ENCODE measurements around the gene ERI2.

ERI2 gene, protein sequence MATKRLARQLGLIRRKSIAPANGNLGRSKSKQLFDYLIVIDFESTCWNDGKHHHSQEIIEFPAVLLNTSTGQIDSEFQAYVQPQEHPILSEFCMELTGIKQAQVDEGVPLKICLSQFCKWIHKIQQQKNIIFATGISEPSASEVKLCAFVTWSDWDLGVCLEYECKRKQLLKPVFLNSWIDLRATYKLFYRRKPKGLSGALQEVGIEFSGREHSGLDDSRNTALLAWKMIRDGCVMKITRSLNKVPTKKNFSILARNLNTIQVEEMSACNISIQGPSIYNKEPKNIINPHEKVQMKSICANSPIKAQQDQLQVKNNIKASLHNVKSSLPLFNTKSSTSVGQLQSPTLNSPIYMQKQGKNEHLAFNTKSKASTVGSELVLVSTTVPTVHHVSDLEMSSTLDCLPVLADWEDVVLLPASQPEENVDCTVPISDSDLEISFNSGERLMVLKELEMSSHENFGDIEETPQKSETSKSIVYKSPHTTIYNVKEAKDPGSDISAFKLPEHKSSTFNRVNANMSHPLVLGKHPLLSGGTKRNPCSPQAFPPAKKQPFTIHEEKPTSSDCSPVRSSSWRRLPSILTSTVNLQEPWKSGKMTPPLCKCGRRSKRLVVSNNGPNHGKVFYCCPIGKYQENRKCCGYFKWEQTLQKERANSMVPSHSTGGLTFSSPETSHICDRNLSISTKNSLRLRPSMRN
- 1.7 to 4.3 reads per million in 2 donors for total RNA-seq

DNA sequence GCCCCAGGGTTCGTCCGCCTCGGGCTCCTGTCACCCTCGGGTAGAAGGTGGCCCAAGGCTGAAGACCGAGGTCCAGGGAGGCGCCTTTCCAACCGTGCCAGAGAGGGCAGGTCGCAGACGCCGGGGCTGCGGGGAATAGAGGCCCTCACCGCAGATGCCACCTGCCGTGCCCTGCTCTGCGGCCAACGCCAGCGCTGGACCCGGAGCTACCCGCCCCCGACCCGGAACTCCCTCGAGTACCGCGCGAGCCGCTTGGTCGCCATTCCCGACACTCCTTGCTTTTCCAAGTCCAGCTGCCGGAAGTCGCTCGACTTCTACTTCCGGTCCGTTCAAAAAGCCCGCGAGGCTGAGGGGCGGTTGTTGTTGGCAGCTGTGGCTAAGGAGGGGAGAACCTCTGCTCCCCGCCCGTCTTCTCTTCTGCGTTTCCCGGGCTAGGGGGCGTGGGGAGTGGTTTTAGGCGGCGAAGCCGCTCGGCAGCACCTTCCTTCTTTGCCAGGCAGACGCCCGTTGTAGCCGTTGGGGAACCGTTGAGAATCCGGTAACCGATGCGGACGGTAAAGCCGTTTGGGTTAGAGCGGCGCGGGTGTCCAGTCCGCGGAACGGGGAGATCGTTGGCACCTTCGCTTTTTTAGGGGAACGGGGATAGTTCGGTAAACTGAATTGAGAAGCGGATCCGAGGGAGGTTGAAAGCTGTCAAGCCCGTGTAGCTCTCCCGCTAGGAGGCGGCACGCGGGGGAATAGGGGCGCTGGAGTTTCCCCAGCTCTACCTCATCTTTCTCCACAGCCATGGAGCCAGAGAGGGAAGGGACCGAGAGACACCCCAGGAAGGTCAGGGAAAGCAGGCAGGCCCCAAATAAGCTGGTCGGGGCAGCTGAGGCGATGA, at the start of gene ERI2, which contains the start of gene REXO5:
ERI2 (minus strand) TSS at position 305 of the 883 bp plus-strand sequence; CDS start at position 263, 42 bp downstream.
REXO5 (plus strand) TSS at position 360 of the 883 bp plus-strand sequence; CDS start at position 787, 427 bp downstream.
- DNase-seq: peak; percentile 57

DNA sequence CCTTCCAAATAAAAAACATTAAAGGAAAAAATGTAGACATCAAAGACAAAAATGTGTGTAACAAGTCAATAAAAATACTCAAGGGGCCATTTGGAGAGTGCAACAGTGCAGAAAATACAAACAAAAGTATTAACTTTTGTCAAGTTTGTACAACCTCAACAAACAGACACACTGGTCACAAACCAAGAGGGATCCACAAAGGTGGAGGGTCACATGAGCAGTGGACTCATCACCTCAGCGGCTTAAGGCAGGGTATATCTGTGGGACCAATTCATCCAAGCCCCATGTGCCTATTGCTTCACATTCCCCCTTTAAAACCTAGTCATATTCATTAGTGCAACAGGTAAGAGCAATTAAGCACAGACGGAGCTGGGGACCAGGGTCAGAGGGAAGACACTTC, 48.7 kb upstream of the ERI2 start:
- no peak for DNase-seq

DNA sequence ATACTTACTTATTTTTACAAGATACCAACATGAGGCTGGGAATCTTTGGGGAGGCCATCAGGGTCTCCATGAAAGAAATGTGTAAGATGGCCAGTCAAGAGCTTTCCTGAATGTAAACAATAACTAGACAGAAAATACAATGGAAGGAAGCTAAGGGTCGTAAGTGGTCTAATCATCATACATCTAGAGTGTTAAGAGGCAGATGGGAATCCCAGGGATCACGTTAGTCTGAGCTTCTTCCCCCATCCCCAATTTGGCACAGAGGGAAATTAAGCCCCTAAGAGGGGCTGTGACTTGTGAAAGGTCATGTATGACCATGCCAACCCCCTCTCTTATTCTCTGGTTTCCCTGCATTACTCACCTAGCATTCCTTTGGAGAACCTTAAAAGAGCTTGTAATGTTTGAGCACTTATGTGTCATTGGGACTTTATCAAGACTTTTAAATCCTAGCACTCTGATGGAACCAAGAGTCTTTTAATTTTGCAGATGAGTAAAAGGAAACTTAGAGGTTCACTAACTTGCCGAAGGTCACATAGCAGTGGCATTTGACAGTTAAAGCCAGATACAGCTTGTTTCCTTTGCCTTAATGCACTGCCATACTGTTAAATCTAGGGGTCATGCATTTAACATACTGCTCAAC, 47.8 kb upstream of the ERI2 start:
- no peak for DNase-seq

DNA sequence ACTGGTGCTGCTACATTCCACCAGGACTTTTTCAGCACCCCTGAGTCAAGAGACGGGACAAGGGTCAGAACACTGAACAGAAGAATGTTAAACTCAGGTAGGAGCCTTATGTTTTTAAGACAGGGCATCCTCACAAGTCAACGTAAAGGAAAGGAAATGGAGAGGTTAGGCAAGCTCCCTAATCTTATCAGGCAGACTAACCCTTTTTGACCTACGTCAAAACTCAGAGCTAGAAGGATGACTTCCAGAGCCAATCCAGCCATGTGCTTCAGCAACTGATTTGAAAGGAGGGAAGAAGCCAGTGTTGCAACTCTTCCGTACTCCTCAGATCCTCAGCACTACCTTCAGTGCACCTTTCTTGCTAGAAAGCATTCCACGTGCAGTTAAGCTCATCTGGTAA, 46.9 kb upstream of the ERI2 start:
- DNase-seq: no peak

DNA sequence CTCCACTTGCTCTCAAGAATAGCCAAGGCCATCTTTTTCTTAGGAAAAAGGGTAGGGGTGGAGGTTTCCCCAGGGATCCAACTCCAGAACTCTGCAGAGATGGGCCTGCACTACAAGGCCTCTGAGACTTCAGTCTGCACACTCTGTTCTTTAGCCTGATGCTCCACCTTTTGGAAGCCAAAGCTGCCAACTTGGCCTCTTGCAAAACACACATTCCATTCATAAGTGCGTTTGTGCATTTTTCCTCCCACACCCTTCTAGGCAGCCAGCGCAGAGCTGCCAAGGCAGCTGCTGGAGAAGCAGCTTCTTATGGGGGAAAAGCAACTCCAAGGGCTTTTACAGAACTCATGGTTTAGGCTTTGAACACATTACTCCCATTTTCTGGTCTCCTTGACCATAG, 45.3 kb upstream of the ERI2 start:
- DNase-seq: no peak

DNA sequence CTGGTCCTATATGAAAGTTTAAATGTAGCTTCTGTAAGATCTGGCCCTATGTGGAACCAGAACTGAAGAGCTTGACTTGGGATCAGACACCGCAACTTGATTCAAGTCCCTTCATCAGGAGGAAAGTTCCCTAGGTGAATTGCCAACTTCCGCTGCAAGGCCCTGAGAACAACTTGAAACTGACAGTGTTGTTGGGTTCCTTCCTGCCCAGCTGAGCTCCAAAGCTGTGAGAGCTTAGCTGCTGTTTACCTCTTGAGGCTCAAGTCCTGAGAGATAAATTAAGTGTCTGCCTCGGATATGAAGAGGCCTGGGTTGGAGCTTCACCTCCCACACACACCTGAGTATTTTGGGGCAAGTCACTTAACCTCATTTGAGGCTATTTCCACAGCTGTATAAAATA, 44.7 kb upstream of the ERI2 start:
- DNase-seq: no peak

DNA sequence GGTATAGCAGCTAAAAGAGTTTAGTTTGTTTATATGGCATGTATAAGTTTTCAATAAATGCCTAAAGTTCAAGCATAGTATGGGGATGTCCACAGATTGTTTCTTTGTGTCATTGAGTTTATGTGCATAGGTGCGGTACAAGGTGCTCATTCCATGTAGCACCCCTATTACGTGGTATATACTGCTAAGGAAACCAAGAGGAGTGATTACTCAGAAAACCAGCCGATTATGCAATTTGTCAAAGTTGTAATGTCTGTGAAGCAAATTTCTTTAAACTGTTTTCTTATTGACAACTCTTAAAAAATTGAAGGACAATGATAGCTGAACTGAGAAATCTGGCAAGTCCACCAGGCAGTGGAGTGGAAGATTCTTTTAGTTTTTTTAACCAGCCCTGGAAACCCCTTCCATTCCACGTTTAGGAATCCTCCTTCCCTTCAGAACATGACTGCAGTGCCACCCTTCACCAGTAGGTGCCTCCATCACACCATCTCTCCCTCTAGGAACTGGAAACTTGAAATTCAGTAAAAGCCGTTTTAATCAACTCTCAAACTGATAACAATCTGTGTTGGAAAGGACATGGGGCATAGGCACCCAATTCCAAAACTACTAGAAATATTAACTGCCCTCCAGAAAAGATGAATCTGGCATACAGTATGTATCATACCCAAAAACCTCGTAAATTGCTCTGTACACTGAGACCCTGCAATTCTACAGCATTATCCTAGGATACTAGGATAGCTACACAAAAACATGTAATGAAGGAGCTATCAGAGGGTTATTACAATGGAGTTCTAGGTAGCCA, 43.5 kb upstream of the ERI2 start:
- peak; percentile 61 for DNase-seq

DNA sequence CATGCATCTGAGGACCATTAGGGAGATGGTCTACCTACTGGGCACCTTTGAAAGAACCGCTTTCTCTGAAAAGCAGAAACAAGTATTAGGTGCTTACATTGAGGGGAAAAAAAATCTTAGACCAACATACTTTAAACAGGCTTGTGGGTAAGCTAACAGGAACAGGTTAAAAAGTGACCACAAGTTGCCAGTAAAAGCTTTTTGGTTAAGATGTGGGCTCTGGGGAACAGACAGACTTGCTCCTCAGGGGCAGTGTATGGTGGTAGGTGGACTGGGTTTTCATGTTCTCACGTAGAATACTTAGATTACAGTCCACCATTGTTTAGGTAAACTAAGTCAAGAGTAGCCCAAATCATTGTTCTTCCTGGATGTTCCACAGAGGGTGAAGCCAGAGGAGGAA, 41.3 kb upstream of the ERI2 start:
- DNase-seq: no peak

DNA sequence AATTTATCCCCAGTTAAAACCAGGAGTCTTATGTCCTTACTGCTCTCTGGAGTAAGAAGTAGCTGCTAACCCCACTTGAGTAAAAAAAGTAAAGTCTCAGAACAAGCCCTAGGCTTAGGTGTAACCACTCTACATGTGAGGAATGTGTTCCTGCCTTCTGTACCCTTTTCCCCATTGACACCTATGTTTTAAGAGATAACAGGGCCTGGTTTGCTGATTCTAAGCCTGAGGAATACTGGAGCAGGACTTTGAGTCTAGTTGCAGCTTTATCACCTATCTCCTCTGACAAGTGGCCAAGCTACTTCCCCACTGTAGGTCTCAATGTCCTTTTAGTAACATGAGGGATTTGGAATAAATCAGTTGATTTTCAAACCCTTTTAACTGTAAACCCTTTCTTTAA, 40.3 kb upstream of the ERI2 start:
- DNase-seq: no peak

DNA sequence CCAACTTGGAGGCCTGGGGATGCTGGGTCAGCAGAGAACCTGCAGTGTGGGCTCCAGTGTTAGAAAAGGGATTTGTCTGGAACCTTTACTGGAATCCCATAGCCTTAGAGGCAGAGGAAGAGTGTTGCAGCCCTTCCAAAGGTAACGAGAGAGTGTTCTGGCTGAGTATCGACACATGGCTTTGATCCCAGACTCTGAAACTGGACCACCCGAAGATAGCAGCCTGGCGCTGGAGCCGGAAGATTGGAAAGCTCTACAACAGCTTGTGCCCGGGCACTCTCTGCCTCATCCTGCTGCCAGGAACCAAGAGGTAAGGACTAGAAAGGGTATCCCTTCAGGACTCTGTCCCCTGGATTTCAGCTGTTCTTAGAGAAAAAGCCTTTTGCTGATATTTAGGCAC, 39.8 kb upstream of the ERI2 start:
- no peak for DNase-seq

DNA sequence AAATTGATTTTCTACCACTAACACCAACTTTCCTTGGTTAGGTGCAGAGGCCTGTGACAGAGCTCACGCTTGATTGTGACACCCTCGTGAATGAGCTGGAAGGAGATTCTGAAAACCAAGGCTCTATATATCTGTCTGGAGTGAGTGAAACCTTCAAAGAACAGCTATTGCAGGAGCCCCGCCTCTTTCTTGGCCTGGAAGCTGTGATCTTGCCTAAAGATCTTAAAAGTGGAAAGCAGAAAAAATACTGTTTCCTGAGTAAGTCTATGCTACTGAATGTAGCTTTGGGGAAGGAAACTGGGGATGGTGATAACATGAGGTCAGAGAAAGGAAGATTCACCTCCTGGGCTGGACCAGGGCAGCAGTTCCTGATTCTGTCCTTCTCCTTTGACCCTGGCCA, 38.3 kb upstream of the ERI2 start:
- no peak for DNase-seq

DNA sequence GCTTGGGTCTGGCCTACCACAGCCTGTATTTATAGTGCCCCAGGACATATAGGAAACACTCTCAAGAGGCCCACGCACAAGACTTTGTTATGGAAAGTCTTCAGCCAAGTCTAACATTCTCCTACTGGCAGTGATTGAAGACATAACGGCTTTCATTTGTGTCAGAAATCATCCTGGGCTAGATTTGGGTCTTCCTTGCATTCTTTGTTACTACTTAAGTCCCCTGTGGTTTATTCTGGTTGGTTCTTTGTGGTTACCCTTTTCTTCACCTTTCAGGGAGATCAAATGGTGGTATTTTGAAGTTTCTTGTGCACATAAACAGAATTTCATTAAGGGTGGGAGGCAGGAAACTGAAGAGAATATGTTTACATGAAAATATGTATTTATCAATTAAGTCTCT, 37.8 kb upstream of the ERI2 start:
- DNase-seq: no peak

DNA sequence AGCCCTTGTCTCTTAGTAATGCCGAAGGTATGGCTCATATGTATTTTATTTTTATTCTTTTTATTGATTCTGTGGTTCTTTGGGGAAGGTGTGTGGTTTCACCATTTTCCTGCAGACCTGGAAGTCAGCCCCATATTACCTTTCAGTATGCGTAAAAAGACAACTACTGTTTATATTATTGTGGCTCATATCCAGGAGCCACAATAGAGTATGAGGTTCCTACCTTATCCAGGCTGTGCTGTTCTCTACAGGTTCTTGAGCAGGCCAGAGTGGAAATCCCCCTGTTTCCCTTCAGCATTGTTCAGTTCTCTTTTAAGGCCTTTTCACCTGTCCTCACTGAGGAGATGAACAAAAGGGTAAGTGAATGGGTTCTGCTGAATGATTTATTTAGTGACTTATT, 33.2 kb upstream of the ERI2 start:
- no peak for DNase-seq

DNA sequence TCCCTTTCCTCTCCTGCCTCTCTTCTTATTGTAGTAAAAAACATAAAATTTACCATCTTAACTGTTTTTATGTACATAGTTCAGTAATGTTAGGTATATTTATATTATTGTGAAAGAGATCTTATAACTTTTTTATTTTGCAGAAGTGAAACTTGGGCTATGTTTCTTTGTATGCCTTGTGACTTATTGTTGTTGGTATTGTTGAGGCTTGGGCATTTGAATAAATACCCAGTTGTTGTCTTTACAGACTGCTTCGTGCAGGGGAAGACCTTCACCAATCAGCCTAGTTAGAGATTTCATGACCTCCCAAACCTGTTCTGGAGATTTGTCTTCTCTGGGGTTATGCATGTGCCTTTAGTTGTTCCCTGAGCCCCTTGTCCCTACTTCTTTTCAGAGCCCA, 32.0 kb upstream of the ERI2 start:
- DNase-seq: no peak

DNA sequence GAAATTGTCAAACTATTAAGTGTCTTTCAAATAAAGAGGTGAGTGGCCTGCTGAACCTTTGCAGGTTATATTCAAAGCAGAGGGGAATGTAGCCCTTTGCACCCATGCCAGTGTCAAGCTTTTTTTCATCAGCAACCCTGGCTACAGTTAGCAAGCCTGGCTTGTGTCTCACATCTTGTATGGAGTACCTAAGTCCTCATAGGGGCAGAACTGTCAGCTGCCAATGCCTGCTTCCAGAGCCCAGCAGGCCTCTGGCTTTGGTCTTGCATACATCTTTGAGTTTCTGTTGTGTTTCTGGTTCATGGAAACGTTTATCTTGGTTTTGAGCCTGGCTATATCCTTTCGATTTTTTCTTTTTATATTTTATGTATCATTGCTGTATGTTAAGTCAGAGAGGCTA, 26.8 kb upstream of the ERI2 start:
- DNase-seq: no peak

DNA sequence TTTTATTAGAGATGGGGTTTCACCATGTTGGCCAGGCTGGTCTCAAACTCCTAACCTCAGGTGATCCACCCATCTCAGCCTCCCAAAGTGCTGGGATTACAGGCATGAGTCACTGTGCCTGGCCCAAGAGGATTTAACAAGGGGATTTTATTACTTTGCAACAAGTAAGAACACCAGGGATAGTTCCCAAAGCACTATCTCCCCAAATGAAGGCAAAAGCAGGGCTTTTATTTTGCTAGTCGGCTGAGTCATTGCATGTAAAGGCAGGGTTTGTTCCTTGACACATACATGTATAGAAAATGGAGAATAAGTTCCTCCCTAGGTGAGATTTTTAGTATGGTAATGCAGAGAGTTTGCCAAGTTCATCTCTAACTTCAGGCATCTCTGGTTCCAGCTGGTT, 24.1 kb upstream of the ERI2 start:
- no peak for DNase-seq

DNA sequence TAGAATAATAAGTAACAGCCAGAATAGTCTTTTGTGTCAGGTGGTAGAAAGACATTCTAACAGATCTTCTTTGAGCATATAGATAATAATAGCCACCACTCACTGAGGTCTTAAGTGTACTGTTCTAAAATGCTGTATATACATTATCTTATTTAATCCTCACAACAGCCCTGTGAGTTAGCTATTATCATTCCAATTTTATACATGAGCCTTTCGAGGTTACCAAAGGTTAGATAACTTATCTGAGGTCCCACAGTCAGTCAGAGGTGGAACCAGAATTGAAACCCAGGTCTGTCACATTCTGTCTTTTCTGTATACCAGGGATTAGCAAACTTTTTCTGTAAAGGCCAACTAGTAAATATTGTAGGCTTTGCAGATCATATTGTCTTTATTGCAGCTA, 23.3 kb upstream of the ERI2 start:
- DNase-seq: no peak

DNA sequence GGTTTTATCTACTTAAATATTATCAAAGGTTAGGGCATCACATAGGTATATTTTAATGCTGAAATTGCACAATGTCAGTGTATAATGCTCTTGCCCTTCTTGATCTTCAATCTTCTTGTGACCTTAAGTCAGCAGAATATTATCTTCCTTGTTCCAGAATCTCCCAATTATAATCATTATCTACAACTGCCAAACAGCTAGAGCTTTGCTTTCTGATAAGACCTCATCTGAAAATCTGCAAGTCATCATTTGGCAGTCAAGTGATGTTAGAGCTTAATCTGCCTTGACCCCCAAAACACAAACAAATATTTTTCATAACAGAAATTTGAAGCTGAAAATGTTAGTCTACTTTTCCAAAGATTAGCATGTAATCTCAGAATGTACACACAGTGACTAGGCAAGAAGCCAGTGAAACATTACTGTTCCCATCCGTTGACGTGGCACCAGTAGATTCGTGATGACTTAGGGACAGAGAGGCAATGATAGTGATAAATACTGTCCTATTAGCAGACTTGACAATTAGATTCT, 19.8 kb upstream of the ERI2 start:
- no peak for DNase-seq

DNA sequence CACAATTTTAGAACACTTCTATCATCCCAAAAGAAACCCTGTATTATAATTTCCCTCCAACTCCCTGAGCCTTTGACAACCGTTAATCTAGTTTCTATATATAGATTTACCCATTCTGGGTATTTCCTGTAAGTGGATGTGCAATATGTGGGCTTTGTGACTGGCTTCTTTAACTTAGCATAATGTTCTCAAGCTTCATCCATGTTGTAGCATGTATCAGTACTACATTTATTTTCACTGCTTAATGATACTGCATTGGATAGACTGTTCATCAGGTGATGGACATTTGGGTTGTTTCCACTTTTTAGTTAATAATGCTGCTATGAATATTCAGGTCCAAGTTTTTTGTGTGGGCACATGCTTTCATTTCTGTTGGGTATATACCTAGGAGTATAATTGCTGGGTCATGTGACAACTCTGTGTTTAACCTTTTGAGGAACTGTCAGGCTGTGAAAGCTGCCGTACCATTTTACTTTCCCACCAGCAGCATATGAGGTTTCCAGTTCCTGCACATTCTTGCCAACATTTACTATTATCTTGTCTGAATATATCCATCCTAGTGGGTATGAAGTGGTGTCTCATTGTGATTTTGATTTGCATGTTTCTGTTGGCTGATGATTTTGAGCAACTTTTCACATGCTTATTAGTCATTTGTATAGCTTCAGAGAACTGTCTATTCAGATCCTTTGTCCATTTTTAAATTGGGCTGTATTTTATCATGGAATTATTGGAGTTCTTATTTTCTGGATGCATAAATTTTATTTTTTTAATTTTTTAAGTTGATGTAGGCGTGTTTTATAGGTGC, 16.5 kb upstream of the ERI2 start:
- DNase-seq: no peak

DNA sequence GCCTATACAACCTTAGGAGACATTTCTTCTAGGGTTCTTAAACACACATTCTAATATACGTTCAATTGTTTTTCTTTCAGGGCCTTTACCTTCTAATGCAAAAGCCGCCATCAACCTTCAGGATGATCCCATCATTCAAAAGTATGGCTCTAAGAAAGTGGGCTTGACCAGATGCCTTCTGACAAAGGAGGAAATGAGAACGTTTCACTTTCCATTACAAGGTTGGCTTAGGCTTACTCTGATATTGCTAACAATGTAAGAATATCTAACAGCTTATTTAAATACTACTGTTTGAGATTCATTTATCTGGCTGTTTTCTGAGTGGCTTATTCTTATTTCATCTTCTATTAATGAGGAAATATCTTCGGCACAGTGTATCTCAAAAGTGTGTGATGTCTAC, 15.4 kb upstream of the ERI2 start:
- no peak for DNase-seq
